Measurements from ENCODE around the gene EDN2.

DNA sequence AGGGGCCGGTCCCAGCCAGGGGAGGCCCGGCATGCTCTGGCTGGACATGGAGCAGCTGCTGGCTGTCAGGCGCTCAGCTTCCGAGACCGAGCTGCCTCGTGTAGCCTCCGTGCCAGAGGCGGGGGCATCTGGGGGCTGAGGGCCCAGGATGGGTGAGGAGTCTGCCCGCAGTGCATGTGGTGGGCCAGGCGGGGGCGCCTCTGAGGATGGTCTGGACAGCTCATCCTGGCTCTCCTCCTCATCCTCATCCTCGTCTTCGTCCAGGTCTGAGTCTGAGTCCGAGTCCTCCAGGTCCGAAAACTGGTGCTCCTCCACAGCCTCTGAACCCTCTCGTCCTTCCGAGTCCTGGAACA is 28.9 kb upstream of the EDN2 start:
- TF ChIP-seq POLR2AphosphoS5 (IDR thresholded peaks at IDR 0.05; ENCODE audit: low read depth, low read length): no peak
- TF ChIP-seq TAF1 (IDR thresholded peaks at IDR 0.05; ENCODE audit: borderline replicate concordance, insufficient read depth, low read length): no peak
- TF ChIP-seq, protein P1, sequence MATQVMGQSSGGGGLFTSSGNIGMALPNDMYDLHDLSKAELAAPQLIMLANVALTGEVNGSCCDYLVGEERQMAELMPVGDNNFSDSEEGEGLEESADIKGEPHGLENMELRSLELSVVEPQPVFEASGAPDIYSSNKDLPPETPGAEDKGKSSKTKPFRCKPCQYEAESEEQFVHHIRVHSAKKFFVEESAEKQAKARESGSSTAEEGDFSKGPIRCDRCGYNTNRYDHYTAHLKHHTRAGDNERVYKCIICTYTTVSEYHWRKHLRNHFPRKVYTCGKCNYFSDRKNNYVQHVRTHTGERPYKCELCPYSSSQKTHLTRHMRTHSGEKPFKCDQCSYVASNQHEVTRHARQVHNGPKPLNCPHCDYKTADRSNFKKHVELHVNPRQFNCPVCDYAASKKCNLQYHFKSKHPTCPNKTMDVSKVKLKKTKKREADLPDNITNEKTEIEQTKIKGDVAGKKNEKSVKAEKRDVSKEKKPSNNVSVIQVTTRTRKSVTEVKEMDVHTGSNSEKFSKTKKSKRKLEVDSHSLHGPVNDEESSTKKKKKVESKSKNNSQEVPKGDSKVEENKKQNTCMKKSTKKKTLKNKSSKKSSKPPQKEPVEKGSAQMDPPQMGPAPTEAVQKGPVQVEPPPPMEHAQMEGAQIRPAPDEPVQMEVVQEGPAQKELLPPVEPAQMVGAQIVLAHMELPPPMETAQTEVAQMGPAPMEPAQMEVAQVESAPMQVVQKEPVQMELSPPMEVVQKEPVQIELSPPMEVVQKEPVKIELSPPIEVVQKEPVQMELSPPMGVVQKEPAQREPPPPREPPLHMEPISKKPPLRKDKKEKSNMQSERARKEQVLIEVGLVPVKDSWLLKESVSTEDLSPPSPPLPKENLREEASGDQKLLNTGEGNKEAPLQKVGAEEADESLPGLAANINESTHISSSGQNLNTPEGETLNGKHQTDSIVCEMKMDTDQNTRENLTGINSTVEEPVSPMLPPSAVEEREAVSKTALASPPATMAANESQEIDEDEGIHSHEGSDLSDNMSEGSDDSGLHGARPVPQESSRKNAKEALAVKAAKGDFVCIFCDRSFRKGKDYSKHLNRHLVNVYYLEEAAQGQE (IDR thresholded peaks at IDR 0.05; ENCODE audit: insufficient read depth in 1 of 2, low read depth in 2 of 2, low read length in 2 of 2): no peak
- no peak for TF ChIP-seq SIN3A (IDR thresholded peaks at IDR 0.05; ENCODE audit: borderline replicate concordance, insufficient read depth, low read length)
- no peak for TF ChIP-seq FOXP2 (optimal IDR thresholded peaks at IDR 0.05; ENCODE audit: borderline replicate concordance, extremely low read depth, extremely low read length, insufficient read depth)

All from PFSK-1 (cell line).